Neural progenitor cell (in vitro differentiated cells): ENCODE data around the gene RARA. TPM values are rescaled to one million over a fixed set of nuclear protein-coding genes. Genes with fewer than 3 reads are reported as not detected.

Experiments used
- DNase-seq: peaks from one replicate; pipeline ENCODE4 v3.0.0-alpha.2; 2016; ENCODE audit warnings: low spot score
- H2AFZ ChIP-seq: fragments of 200-600 bp; sonication (generic); replicated peaks from 2 replicates; pipeline ENCODE4 v1.6.1; 2016; ENCODE audit warnings: antibody characterized with exemption
- H3F3A ChIP-seq: fragments of 200-600 bp; sonication (generic); 2 replicates; pipeline ENCODE4 v1.6.1; 2016; ENCODE audit warnings: antibody characterized with exemption, low read depth
- H3K27ac ChIP-seq: fragments of 200-600 bp; sonication (generic); 2 replicates; pipeline ENCODE4 v1.5.1; 2016; ENCODE audit warnings: mild to moderate bottlenecking
- H3K27me3 ChIP-seq: fragments of 200-600 bp; sonication (generic); 2 replicates; pipeline ENCODE4 v1.6.1; 2016; ENCODE audit warnings: mild to moderate bottlenecking, moderate library complexity
- H3K36me3 ChIP-seq: fragments of 200-600 bp; sonication (generic); 2 replicates; pipeline ENCODE4 v1.5.1; 2016
- H3K4me1 ChIP-seq: fragments of 200-600 bp; sonication (generic); 2 replicates; pipeline ENCODE4 v1.6.1; 2016; ENCODE audit warnings: mixed run types
- H3K4me2 ChIP-seq: fragments of 200-600 bp; sonication (generic); 2 replicates; pipeline ENCODE4 v1.6.1; 2016
- H3K4me3 ChIP-seq: fragments of 200-600 bp; sonication (generic); 2 replicates; pipeline ENCODE4 v1.5.1; 2016
- H3K79me2 ChIP-seq: fragments of 200-600 bp; sonication (generic); 2 replicates; pipeline ENCODE4 v1.6.1; 2016; ENCODE audit warnings: low read depth
- H3K9ac ChIP-seq: fragments of 200-600 bp; sonication (generic); 2 replicates; pipeline ENCODE4 v1.6.1; 2016
- H3K9me3 ChIP-seq: fragments of 200-600 bp; sonication (generic); 2 replicates; pipeline ENCODE4 v1.5.1; 2016; ENCODE audit warnings: low read depth
- H4K20me1 ChIP-seq: fragments of 200-600 bp; sonication (generic); 2 replicates; pipeline ENCODE4 v1.6.1; 2016; ENCODE audit warnings: low read depth
- H3K27ac Mint-ChIP-seq: 3 replicates; pipeline ENCODE4 v1.8.0; 2021; ENCODE audit warnings: mixed read lengths
- H3K27me3 Mint-ChIP-seq: 2 replicates; pipeline ENCODE4 v1.8.0; 2022; ENCODE audit warnings: low read depth, mild to moderate bottlenecking, inconsistent platforms, moderate library complexity, mixed read lengths; ENCODE audit not compliant: insufficient read depth
- H3K36me3 Mint-ChIP-seq: 3 replicates; pipeline ENCODE4 v1.8.0; 2021; ENCODE audit warnings: mixed read lengths
- H3K4me1 Mint-ChIP-seq: 3 replicates; pipeline ENCODE4 v1.8.0; 2021; ENCODE audit warnings: mixed read lengths
- H3K4me3 Mint-ChIP-seq: 3 replicates; pipeline ENCODE4 v1.8.0; 2021; ENCODE audit warnings: mild to moderate bottlenecking, moderate library complexity, mixed read lengths
- H3K9me3 Mint-ChIP-seq: 3 replicates; pipeline ENCODE4 v1.8.0; 2020; ENCODE audit warnings: mixed read lengths
- EZH2 ChIP-seq: fragments of 200-600 bp; sonication (generic); IDR thresholded peaks from 2 replicates; pipeline ENCODE4 v1.6.1; 2017; ENCODE audit warnings: antibody characterized with exemption, mild to moderate bottlenecking, moderate library complexity
- EZH2phosphoT487 ChIP-seq: fragments of 200-600 bp; sonication (generic); IDR thresholded peaks from 2 replicates; pipeline ENCODE4 v1.6.1; 2017; ENCODE audit warnings: antibody characterized with exemption
- total RNA-seq: library from RNA; depleted of rRNA; stranded (reverse); fragments of >200 nt; gene quantifications from 2 replicates; pipeline ENCODE4 v1.2.3, GENCODE V29; 2015; ENCODE audit warnings: low replicate concordance
- TF ChIP-seq, protein P1 (sequence below): fragments of 200-600 bp; sonication (generic); IDR thresholded peaks from 2 replicates; pipeline ENCODE4 v1.5.1; 2017; ENCODE audit warnings: antibody characterized with exemption, mild to moderate bottlenecking

The RARA gene
- total RNA-seq, 1 donor from 2014 or later: 9.0 TPM

DNA sequence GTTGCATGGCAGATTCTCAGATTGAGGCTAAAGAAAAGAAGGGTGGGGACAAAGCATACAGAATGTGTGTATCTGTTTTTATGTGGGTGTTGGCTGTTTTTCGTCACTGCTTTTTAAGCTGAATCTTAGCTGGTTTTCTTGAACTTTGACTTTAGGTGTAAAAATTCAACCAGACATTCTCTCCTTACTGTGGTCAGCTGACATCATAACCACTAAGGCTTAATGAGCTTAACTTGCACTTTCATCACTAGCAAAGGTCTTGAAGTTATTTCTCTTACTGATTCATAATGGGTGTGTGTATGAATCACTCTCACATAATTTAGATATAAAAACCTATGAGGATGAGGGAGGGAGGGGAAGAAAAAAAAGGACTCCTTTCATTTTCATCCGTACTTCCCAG is 25.3 kb upstream of the RARA start:
- H3K27ac Mint-ChIP-seq: no peak overlapping the region
- no peaks in the 10 kb centered on the region for H4K20me1 ChIP-seq
- H3K4me3 Mint-ChIP-seq: no peak overlapping the region

DNA sequence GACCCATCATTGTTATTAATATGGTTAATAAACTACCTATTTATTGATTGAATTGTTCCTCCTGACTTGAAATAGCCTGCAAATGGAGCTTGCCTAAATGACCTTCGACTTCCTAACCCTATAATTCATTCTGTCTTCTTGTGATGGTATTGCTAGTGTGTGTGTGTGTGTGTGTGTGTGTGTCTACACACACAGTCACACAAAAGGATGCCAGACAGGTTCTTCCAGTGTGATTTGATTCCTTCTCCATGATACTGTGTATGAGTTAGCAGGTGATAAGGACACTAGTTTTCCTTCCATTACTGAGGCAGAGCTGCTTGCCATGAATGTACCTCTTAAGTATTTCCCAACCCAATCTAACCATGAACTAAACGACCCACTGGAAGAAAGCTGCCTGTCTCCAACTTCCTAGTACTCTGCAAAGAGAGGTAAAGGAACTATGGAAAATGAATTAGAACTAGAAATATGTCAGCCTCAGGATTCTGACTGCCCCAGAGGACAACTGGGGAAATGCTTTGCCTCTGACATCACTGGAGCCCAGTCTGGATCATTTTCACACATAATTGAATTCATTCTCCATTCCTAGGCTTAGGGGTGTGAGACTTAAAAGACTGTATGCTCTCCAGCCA is 24.8 kb upstream of the RARA start:
- DNase-seq: no peak
- Mint-ChIP-seq H3K9me3 (no peaks in the 10 kb centered on the region), H3K27ac (no peak overlapping the region), H3K4me3 (no peak overlapping the region), H3K4me1 (peaks cover 14% of the 10 kb centered on the region), H3K27me3 (peaks cover 7% of the 10 kb centered on the region), H3K36me3 (peaks cover 4% of the 10 kb centered on the region)
- Histone ChIP-seq H3K4me3 (no peak overlapping the region), H3K36me3 (no peaks in the 10 kb centered on the region), H3K27ac (no peak overlapping the region), H3K4me2 (no peak overlapping the region), H3K4me1 (no peaks in the 10 kb centered on the region), H3K27me3 (no peaks in the 10 kb centered on the region), H3F3A (peaks cover 11% of the 10 kb centered on the region), H2AFZ (no peak overlapping the region), H3K79me2 (peaks cover 14% of the 10 kb centered on the region), H4K20me1 (no peaks in the 10 kb centered on the region), H3K9me3 (no peaks in the 10 kb centered on the region), H3K9ac (no peak overlapping the region)
- TF ChIP-seq, protein P1, sequence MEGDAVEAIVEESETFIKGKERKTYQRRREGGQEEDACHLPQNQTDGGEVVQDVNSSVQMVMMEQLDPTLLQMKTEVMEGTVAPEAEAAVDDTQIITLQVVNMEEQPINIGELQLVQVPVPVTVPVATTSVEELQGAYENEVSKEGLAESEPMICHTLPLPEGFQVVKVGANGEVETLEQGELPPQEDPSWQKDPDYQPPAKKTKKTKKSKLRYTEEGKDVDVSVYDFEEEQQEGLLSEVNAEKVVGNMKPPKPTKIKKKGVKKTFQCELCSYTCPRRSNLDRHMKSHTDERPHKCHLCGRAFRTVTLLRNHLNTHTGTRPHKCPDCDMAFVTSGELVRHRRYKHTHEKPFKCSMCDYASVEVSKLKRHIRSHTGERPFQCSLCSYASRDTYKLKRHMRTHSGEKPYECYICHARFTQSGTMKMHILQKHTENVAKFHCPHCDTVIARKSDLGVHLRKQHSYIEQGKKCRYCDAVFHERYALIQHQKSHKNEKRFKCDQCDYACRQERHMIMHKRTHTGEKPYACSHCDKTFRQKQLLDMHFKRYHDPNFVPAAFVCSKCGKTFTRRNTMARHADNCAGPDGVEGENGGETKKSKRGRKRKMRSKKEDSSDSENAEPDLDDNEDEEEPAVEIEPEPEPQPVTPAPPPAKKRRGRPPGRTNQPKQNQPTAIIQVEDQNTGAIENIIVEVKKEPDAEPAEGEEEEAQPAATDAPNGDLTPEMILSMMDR: no peak
- no peak for TF ChIP-seq EZH2phosphoT487
- TF ChIP-seq EZH2: no peak

More for the DNA sequence above, 25.3 kb upstream of the RARA start:
- Histone ChIP-seq H3K27ac (no peak overlapping the region), H3F3A (peaks cover 11% of the 10 kb centered on the region), H3K9ac (no peak overlapping the region), H3K27me3 (no peaks in the 10 kb centered on the region), H3K79me2 (peaks cover 9% of the 10 kb centered on the region), H3K4me1 (no peaks in the 10 kb centered on the region), H3K4me2 (no peak overlapping the region), H2AFZ (no peak overlapping the region), H3K4me3 (no peak overlapping the region), H3K9me3 (no peaks in the 10 kb centered on the region), H3K36me3 (no peaks in the 10 kb centered on the region)
- DNase-seq: no peak
- Mint-ChIP-seq H3K9me3 (no peaks in the 10 kb centered on the region), H3K4me1 (peaks cover 11% of the 10 kb centered on the region), H3K27me3 (peaks cover 7% of the 10 kb centered on the region), H3K36me3 (peaks cover 4% of the 10 kb centered on the region)
- TF ChIP-seq EZH2phosphoT487: no peak
- TF ChIP-seq, protein P1: no peak
- no peak for TF ChIP-seq EZH2

DNA sequence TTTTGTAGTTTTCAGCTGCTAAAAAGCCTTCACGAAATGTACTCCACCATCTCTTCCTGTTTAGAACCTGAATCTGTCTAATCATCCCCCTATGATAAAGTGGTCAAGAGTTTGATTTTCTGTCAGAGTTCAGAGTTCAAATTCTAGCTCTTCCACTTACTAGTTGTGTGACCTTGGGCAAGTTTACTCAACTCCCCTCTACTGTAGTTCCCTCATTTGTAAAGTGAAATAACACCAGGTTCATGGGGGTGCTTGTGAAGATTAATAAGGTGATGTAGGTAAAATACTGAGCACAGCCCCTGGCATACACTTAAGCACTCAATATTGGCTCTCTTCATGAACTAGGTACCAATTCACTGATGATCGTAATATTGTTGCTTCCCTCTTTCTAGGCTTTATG is 22.5 kb upstream of the RARA start:
- no peak overlapping the region for H3K27ac ChIP-seq
- H3K27ac Mint-ChIP-seq: no peak overlapping the region
- no peak for TF ChIP-seq EZH2phosphoT487
- no peak for TF ChIP-seq EZH2
- TF ChIP-seq, protein P1: no peak
- no peak overlapping the region for H3K4me3 Mint-ChIP-seq
- H3K27me3 Mint-ChIP-seq: peaks cover 5% of the 10 kb centered on the region
- peaks cover 5% of the 10 kb centered on the region for H3K4me1 ChIP-seq
- no peak overlapping the region for H2AFZ ChIP-seq
- H3K27me3 ChIP-seq: no peaks in the 10 kb centered on the region
- H3K4me2 ChIP-seq: no peak overlapping the region
- H3K4me3 ChIP-seq: no peak overlapping the region
- peaks cover 3% of the 10 kb centered on the region for H3K36me3 ChIP-seq
- peaks cover 9% of the 10 kb centered on the region for H4K20me1 ChIP-seq
- no peak overlapping the region for H3K9ac ChIP-seq
- peaks cover 37% of the 10 kb centered on the region for H3K79me2 ChIP-seq
- H3K9me3 ChIP-seq: no peaks in the 10 kb centered on the region
- peaks cover 20% of the 10 kb centered on the region for H3F3A ChIP-seq
- peaks cover 4% of the 10 kb centered on the region for H3K36me3 Mint-ChIP-seq
- DNase-seq: no peak
- peaks cover 25% of the 10 kb centered on the region for H3K4me1 Mint-ChIP-seq
- H3K9me3 Mint-ChIP-seq: no peaks in the 10 kb centered on the region
